Epithelial cell of proximal tubule (primary cell): ENCODE results near the gene PIK3C2B. TPM values are rescaled to one million over a fixed set of nuclear protein-coding genes. Genes with fewer than 3 reads are reported as not detected.
A peak's percentile ranks its signal among the peaks of the same experiment; 100 is the strongest.
"Not testable (repeated sequence)": the region's sequence is repeated elsewhere in the genome, so short reads cannot be mapped to it uniquely, and the experiment has no call there.

Experiments
- DNase-seq: peaks from one replicate; pipeline ENCODE4 v3.0.0-alpha.2; 2011; ENCODE audit warnings: low read depth
- H3K4me3 ChIP-seq: 2 replicates; pipeline ENCODE4 v1.5.1; 2011; ENCODE audit warnings: low read depth, mild to moderate bottlenecking, low read length
- CTCF ChIP-seq: conservative IDR thresholded peaks from 2 replicates; pipeline ENCODE4 v1.5.1; 2012; ENCODE audit warnings: low read depth, mild to moderate bottlenecking, low read length
- total RNA-seq: library from RNA; depleted of rRNA; stranded (reverse); fragments of >200 nt; gene quantifications from 2 replicates; pipeline ENCODE4 v1.2.3, GENCODE V29; 2015

Gene PIK3C2B
- total RNA-seq, 1 donor from 2014 or later: 2.1 TPM

- no peak overlapping the region for H3K4me3 ChIP-seq
- TF ChIP-seq CTCF: no peak
- DNase-seq: no peak
Observed at GRCh38 chr1:204528241-204528640, 33.6 kb upstream of the PIK3C2B start.

DNA sequence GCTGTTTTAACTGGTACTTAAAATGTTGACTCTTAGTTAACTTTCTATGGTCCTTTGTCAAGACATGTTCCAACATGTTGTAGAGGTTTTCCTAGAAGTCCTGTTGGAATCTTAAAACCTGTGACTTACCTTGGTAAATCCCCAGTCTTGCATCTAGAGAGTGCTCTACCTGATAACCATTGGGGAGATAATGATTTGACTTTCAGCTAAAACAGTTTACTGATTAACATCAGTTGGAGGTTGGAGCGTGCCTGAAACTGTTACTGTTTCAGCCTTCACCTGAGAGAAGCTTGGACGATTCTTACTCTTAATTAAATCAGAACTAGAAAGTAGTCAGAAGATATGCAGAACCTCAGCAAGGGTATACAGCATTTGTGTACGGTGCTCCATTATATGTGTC lies 30.4 kb upstream of the PIK3C2B start:
- no peak overlapping the region for H3K4me3 ChIP-seq
- DNase-seq: no peak
- TF ChIP-seq CTCF: no peak

DNA sequence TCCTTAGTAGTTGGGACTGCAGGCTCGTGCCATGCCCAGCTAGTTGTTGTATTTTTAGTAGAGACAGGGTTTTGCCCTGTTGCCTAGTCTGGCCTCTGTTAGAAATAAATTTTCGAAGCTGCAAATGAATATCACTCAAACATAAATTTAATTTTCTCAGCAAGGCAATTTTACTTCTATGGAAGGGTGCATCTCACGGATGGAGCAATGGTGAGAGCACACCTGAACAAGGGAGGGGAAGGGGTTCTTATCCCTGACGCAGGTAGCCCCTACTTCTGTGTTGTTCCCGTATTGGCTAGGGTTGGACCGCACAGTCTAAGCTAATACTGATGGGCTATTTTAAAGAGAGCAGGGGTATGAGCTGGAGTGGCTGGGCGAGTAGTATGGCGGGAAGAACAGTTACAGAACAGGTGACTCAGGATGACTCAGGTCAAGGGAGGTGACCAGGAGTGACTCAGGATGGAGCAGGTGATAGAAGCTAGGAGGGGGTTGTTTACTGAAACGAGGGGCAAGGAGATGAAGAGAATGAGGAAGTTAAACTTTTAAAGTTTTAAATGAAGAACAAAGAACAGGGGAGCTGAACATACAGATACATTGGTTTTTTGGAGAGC lies 29.1 kb upstream of the PIK3C2B start:
- H3K4me3 ChIP-seq: no peak overlapping the region
- no peak for TF ChIP-seq CTCF
- DNase-seq: no peak

DNA sequence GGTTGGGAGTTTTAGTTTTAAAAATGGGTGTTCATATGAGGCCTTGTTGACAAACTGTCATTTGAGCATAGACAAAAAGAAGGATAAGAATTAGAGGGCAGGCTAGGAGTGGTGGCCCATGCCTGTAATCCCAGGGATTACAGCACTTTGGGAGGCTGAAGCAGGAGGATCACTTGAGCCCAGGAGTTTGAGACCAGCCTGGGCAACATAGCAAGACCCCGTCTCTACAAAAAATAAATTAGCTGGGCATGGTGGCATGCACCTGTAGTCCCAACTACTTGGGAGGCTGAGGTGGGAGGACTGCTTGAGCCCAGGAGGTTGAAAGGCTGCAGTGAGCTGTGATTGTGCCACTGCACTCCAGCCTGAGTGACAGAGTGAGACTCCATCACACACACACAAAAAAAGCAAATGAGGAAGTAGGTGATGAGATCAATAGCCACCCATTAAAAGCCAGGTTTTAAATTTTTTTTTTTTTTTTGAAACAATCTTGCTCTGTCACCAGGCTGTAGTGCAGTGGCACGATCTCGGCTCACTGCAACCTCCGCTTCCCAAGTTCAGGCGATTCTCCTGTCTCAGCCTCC lies 27.4 kb upstream of the PIK3C2B start:
- not testable (repeated sequence) for DNase-seq, H3K4me3 ChIP-seq

DNA sequence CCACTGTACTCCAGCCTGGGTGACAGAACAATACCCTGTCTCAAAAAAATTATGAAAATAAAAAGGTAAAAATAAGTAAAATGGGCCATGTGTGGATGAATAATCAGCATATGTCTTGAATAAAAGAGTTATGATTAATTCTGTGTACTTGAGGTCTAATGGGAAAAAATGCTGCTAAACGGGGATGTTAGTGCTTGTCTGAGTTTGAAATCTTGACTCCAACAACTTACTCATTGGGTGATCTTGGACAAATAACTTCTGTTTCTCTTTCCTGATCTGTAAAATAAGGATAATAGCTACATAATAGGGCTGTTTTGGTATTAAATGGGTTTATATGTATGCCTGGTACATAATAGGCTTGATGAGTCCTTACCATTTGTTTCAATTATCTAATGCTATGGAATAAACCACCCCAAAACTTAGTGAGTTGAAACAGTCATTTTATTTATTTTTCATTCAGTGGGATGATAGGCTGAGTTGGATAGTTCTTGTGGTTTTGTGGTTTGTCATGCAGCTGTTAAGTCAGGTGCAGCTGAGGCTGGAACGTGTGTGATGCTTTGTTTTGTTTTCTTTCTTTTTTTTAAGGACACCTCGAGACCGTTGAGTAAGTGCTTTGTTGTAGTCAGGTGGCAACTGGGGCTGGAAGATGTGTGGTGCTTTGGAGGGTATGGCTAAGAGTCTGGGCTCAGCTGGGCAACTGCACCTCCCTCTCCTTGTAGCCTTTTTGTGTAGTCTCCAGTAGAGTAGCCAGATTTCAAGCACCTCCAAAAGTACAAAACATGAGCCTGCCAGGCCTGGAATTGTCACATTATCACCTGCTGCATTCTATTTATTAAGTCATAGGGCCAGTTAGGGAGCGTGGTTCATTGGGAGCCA lies 26.5 kb upstream of the PIK3C2B start:
- DNase-seq: peak; percentile 79
- no peak overlapping the region for H3K4me3 ChIP-seq
- no peak for TF ChIP-seq CTCF

DNA sequence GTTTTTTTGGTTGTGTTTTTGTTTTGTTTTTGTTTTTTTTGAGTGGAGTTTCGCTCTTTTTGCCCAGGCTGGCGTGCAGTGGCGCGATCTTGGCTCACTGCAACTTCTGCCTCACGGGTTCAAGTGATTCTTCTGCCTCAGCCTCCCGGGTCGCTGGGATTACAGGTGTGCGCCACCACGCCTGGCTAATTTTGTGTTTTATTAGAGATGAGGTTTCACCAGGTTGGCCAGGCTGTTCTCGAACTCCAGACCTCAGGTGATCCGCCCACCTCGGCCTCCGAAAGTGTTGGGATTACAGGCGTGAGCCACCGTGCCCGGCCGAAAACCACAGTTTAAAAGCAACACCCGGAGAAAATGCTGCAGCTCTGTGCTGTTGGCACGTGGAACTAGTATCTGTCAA lies 22.8 kb upstream of the PIK3C2B start:
- not testable (repeated sequence) for DNase-seq
- H3K4me3 ChIP-seq: peak overlapping the region; percentile 93

GRCh38 chr1:204516180-204516879 lies 21.7 kb upstream of the PIK3C2B start, which contains the start of gene MDM4:
TSS of gene MDM4 (plus strand) at chr1:204516406. CDS start at chr1:204525519, 9,113 bp downstream.
- peak; percentile 74 for DNase-seq
- no peak for TF ChIP-seq CTCF
- H3K4me3 ChIP-seq: peak within 1 kb of the TSS; percentile 93
